Ovary (tissue), 3 donors: ENCODE measurements around the gene VCAN.

Experiments
- CTCF ChIP-seq, 3 donors: fragments of 450-650 bp in 2 of 3; fragments of 200-600 bp in 1 of 3; IDR thresholded peaks; one replicate each; pipeline versions ENCODE4 v1.5.1 to v1.8.0; 2016 to 2022; ENCODE audit warnings: antibody characterized with exemption in 3 of 3, mild to moderate bottlenecking in 1 of 3
- POLR2A ChIP-seq: fragments of 450-650 bp; IDR thresholded peaks from one replicate; pipeline ENCODE4 v1.6.1; 2017; ENCODE audit warnings: antibody characterized with exemption, mild to moderate bottlenecking, moderate library complexity
- donor health status: DM: no; HTN: no; CAD: no.

- TF ChIP-seq CTCF (IDR thresholded peaks at IDR 0.05) (no peak), POLR2A (no peak)
Observed at GRCh38 chr5:83524345-83524744, 52.8 kb downstream of the VCAN start.
